Activated naive CD4-positive, alpha-beta T cell treated with anti-CD3 and anti-CD28 coated beads, Interleukin-2, amount 10 ng/mL, durations not matched to agents 7 days and 5 days (primary cell): ENCODE measurements around the gene UBD.

Experiments
- CTCF ChIA-PET: fragments of 350-600 bp; sonication (Branson Sonifier 250); formaldehyde crosslinking; loops from one replicate; lab custom pipeline; 2021; ENCODE audit warnings: antibody characterized with exemption; lab: Charles Lee
- DNase-seq: peaks from one replicate; pipeline ENCODE4 v3.0.0-alpha.2; 2020
- H3K27ac Mint-ChIP-seq: one replicate; pipeline ENCODE4 v1.8.0; 2021; ENCODE audit warnings: mild to moderate bottlenecking, moderate library complexity, mixed read lengths
- H3K27me3 Mint-ChIP-seq: one replicate; pipeline ENCODE4 v1.8.0; 2021; ENCODE audit warnings: mild to moderate bottlenecking, mixed read lengths
- H3K36me3 Mint-ChIP-seq: one replicate; pipeline ENCODE4 v1.8.0; 2021; ENCODE audit warnings: mixed read lengths
- H3K4me1 Mint-ChIP-seq: one replicate; pipeline ENCODE4 v1.8.0; 2021; ENCODE audit warnings: mixed read lengths
- H3K4me3 Mint-ChIP-seq: one replicate; pipeline ENCODE4 v1.8.0; 2021; ENCODE audit warnings: mild to moderate bottlenecking, moderate library complexity, mixed read lengths
- H3K9me3 Mint-ChIP-seq: one replicate; pipeline ENCODE4 v1.8.0; 2021; ENCODE audit warnings: mixed read lengths

The UBD gene

GRCh38 chr6:29547573-29547972 is 12.0 kb downstream of the UBD start:
- peaks cover 2% of the 10 kb centered on the region for H3K4me1 Mint-ChIP-seq

GRCh38 chr6:29537714-29538403 is 21.7 kb downstream of the UBD start:
- H3K9me3 Mint-ChIP-seq = no peaks in the 10 kb centered on the region
- no peak overlapping the region for H3K4me3 Mint-ChIP-seq
- H3K27me3 Mint-ChIP-seq = peaks cover 23% of the 10 kb centered on the region
- CTCF ChIA-PET = no interaction called here
- H3K27ac Mint-ChIP-seq = no peak overlapping the region
- no peaks in the 10 kb centered on the region for H3K4me1 Mint-ChIP-seq
- H3K36me3 Mint-ChIP-seq = no peaks in the 10 kb centered on the region
- no peak for DNase-seq

More at GRCh38 chr6:29547573-29547972, 12.0 kb downstream of the UBD start:
- CTCF ChIA-PET = interaction anchor here (1.5 kb wide), 1 partner anchor 15 kb away, joined by 3 read pairs; no protein-coding TSS in a partner anchor
- no peak overlapping the region for H3K27ac Mint-ChIP-seq
- DNase-seq = no peak
- no peaks in the 10 kb centered on the region for H3K9me3 Mint-ChIP-seq
- H3K4me3 Mint-ChIP-seq = no peak overlapping the region
- peaks cover 10% of the 10 kb centered on the region for H3K27me3 Mint-ChIP-seq
- H3K36me3 Mint-ChIP-seq = no peaks in the 10 kb centered on the region

- no peak for DNase-seq
- Mint-ChIP-seq H3K27ac (no peak overlapping the region), H3K9me3 (no peaks in the 10 kb centered on the region), H3K36me3 (no peaks in the 10 kb centered on the region), H3K4me1 (no peaks in the 10 kb centered on the region), H3K27me3 (peaks cover 29% of the 10 kb centered on the region), H3K4me3 (no peak overlapping the region)
- CTCF ChIA-PET = interaction anchor here (1.0 kb wide), 1 partner anchor 15 kb away, joined by 3 read pairs; no protein-coding TSS in a partner anchor
These were observed 27.1 kb downstream of the UBD start for GRCh38 chr6:29532320-29532951.

- Mint-ChIP-seq H3K36me3 (no peaks in the 10 kb centered on the region), H3K27me3 (peaks cover 30% of the 10 kb centered on the region), H3K4me3 (no peak overlapping the region), H3K27ac (no peak overlapping the region), H3K4me1 (no peaks in the 10 kb centered on the region), H3K9me3 (no peaks in the 10 kb centered on the region)
- CTCF ChIA-PET = no interaction called here
- DNase-seq = no peak
These were observed 27.9 kb downstream of the UBD start for GRCh38 chr6:29531668-29532067.

GRCh38 chr6:29530671-29531310 is 28.7 kb downstream of the UBD start:
- CTCF ChIA-PET = no interaction called here
- H3K27ac Mint-ChIP-seq = no peak overlapping the region

GRCh38 chr6:29529956-29530355 is 29.6 kb downstream of the UBD start:
- H3K4me3 Mint-ChIP-seq = no peak overlapping the region
- no peaks in the 10 kb centered on the region for H3K36me3 Mint-ChIP-seq
- no peak for DNase-seq

More at GRCh38 chr6:29530671-29531310, 28.7 kb downstream of the UBD start:
- no peaks in the 10 kb centered on the region for H3K36me3 Mint-ChIP-seq
- H3K4me3 Mint-ChIP-seq = no peak overlapping the region
- no peak for DNase-seq
- peaks cover 34% of the 10 kb centered on the region for H3K27me3 Mint-ChIP-seq
- H3K4me1 Mint-ChIP-seq = no peaks in the 10 kb centered on the region
- no peaks in the 10 kb centered on the region for H3K9me3 Mint-ChIP-seq

GRCh38 chr6:29528988-29529560 is 30.5 kb downstream of the UBD start:
- Mint-ChIP-seq H3K4me3 (no peak overlapping the region), H3K27me3 (peaks cover 40% of the 10 kb centered on the region), H3K36me3 (no peaks in the 10 kb centered on the region), H3K4me1 (no peaks in the 10 kb centered on the region), H3K27ac (no peak overlapping the region), H3K9me3 (no peaks in the 10 kb centered on the region)
- DNase-seq = no peak
- CTCF ChIA-PET = no interaction called here

More at GRCh38 chr6:29529956-29530355, 29.6 kb downstream of the UBD start:
- no peaks in the 10 kb centered on the region for H3K4me1 Mint-ChIP-seq
- peaks cover 42% of the 10 kb centered on the region for H3K27me3 Mint-ChIP-seq
- no peaks in the 10 kb centered on the region for H3K9me3 Mint-ChIP-seq
- CTCF ChIA-PET = no interaction called here
- no peak overlapping the region for H3K27ac Mint-ChIP-seq

GRCh38 chr6:29528300-29528931 is 31.1 kb downstream of the UBD start:
- CTCF ChIA-PET = no interaction called here
- no peak overlapping the region for H3K27ac Mint-ChIP-seq
- H3K9me3 Mint-ChIP-seq = no peaks in the 10 kb centered on the region
- no peaks in the 10 kb centered on the region for H3K4me1 Mint-ChIP-seq
- no peak overlapping the region for H3K4me3 Mint-ChIP-seq
- no peak for DNase-seq
- H3K36me3 Mint-ChIP-seq = no peaks in the 10 kb centered on the region
- H3K27me3 Mint-ChIP-seq = peaks cover 38% of the 10 kb centered on the region

GRCh38 chr6:29527564-29527963 is 32.0 kb downstream of the UBD start:
- Mint-ChIP-seq H3K4me3 (no peak overlapping the region), H3K27me3 (peaks cover 41% of the 10 kb centered on the region), H3K4me1 (no peaks in the 10 kb centered on the region), H3K9me3 (no peaks in the 10 kb centered on the region), H3K27ac (no peak overlapping the region), H3K36me3 (no peaks in the 10 kb centered on the region)
- CTCF ChIA-PET = no interaction called here
- no peak for DNase-seq

- H3K9me3 Mint-ChIP-seq = no peaks in the 10 kb centered on the region
- H3K36me3 Mint-ChIP-seq = no peaks in the 10 kb centered on the region
- CTCF ChIA-PET = no interaction called here
- H3K4me3 Mint-ChIP-seq = no peak overlapping the region
- peaks cover 41% of the 10 kb centered on the region for H3K27me3 Mint-ChIP-seq
- H3K4me1 Mint-ChIP-seq = no peaks in the 10 kb centered on the region
- no peak for DNase-seq
- no peak overlapping the region for H3K27ac Mint-ChIP-seq
These were observed 32.4 kb downstream of the UBD start for GRCh38 chr6:29527126-29527525.

GRCh38 chr6:29525311-29525639 is 34.3 kb downstream of the UBD start:
- Mint-ChIP-seq H3K27ac (no peak overlapping the region), H3K27me3 (peaks cover 46% of the 10 kb centered on the region), H3K9me3 (no peaks in the 10 kb centered on the region), H3K36me3 (no peaks in the 10 kb centered on the region), H3K4me3 (no peak overlapping the region), H3K4me1 (no peaks in the 10 kb centered on the region)
- no peak for DNase-seq
- CTCF ChIA-PET = no interaction called here

GRCh38 chr6:29524444-29525310 is 34.9 kb downstream of the UBD start:
- no peaks in the 10 kb centered on the region for H3K9me3 Mint-ChIP-seq
- peaks cover 46% of the 10 kb centered on the region for H3K27me3 Mint-ChIP-seq
- DNase-seq = no peak
- CTCF ChIA-PET = no interaction called here
- H3K4me1 Mint-ChIP-seq = no peaks in the 10 kb centered on the region
- H3K4me3 Mint-ChIP-seq = no peak overlapping the region
- no peak overlapping the region for H3K27ac Mint-ChIP-seq
- H3K36me3 Mint-ChIP-seq = no peaks in the 10 kb centered on the region

GRCh38 chr6:29524044-29524443 is 35.5 kb downstream of the UBD start:
- peaks cover 41% of the 10 kb centered on the region for H3K27me3 Mint-ChIP-seq
- H3K9me3 Mint-ChIP-seq = no peaks in the 10 kb centered on the region
- no peak overlapping the region for H3K4me3 Mint-ChIP-seq
- no peaks in the 10 kb centered on the region for H3K4me1 Mint-ChIP-seq
- CTCF ChIA-PET = interaction anchor here (0.6 kb wide), 1 partner anchor 17 kb away, joined by 3 read pairs; no protein-coding TSS in a partner anchor
- no peak for DNase-seq
- H3K36me3 Mint-ChIP-seq = no peaks in the 10 kb centered on the region
- no peak overlapping the region for H3K27ac Mint-ChIP-seq
